ENCODE measurements around the gene MYH16. TPM values are rescaled to one million over a fixed set of nuclear protein-coding genes. Genes with fewer than 3 reads are reported as not detected.
"Not testable (repeated sequence)": the region's sequence is repeated elsewhere in the genome, so short reads cannot be mapped to it uniquely, and the experiment has no call there.

The MYH16 gene
- total and polyA plus RNA-seq, 10 of the 15 experiments (the other 5 are each of a cell fraction or from before 2014, with no cell fraction given): 0.03 to 0.33 (median 0.04) TPM; not detected in 3

GRCh38 chr7:99270702-99271101 lies 1.9 kb upstream of the MYH16 start (continued):
- TF ChIP-seq PAX5 (IDR thresholded peaks at IDR 0.05; ENCODE audit: borderline replicate concordance, low read depth, low read length): no peak

GRCh38 chr7:99273561-99273960 lies 922 bp downstream of the MYH16 start:
- H3K9ac ChIP-seq (ENCODE audit: control insufficient read depth, insufficient read depth, low read length); H3K79me2 ChIP-seq (ENCODE audit: control insufficient read depth, insufficient read depth, low read length); DNase-seq (ENCODE audit: low read depth, low spot score); SMC1A ChIA-PET (ENCODE audit: uncharacterized antibody, unreplicated experiment); H3K9me3 ChIP-seq (replicated peaks; ENCODE audit: control insufficient read depth, insufficient read depth, low read length); RAD21 ChIA-PET (ENCODE audit: unreplicated experiment); H3K36me3 ChIP-seq (ENCODE audit: control insufficient read depth in 2 of 2, insufficient read depth in 2 of 2, low read length in 1 of 2); H3K27me3 ChIP-seq (replicated peaks in 1 of 2; ENCODE audit: control insufficient read depth in 2 of 2, insufficient read depth in 2 of 2, low read length in 1 of 2); POLR2A ChIA-PET; in situ Hi-C loops (cut with MboI); CTCF ChIA-PET; H3K4me3 ChIP-seq; BruUV-seq (replicated peaks); ATAC-seq; H3K4me1 ChIP-seq (ENCODE audit: control insufficient read depth, insufficient read depth, low read length); intact Hi-C loops (cut with micrococcal nuclease; ENCODE audit: unreplicated experiment); H4K20me1 ChIP-seq (ENCODE audit: control insufficient read depth, insufficient read depth); H3K27ac ChIP-seq (ENCODE audit: control insufficient read depth, insufficient read depth): not testable (repeated sequence)
- 39% methylated on average over 1 of the region's 1 CpG for WGBS (ENCODE audit: insufficient coverage, insufficient replicate concordance, low lambda C conversion rate, missing lambda C conversion rate)
- FAIRE-seq: peak; percentile 54
- Histone ChIP-seq H3K4me2 (ENCODE audit: control insufficient read depth, insufficient read depth) (peak overlapping the region; percentile 23; the same call in 1 of the 2 replicates), H2AFZ (ENCODE audit: control insufficient read depth, low read depth, low read length) (peak overlapping the region; percentile 56)

GRCh38 chr7:99274908-99275307 lies 2.3 kb downstream of the MYH16 start:
- CTCF ChIA-PET: interaction anchor here (1.3 kb wide), 1 partner anchor 38 kb away, joined by 3 read pairs; no protein-coding TSS in a partner anchor
- not testable (repeated sequence) for H3K4me2 ChIP-seq (ENCODE audit: control insufficient read depth, insufficient read depth)

More at GRCh38 chr7:99274908-99275307, 2.3 kb downstream of the MYH16 start:
- intact Hi-C loops (cut with micrococcal nuclease; ENCODE audit: unreplicated experiment); H3K36me3 ChIP-seq (ENCODE audit: control insufficient read depth in 2 of 2, insufficient read depth in 2 of 2, low read length in 1 of 2); RAD21 ChIA-PET (ENCODE audit: unreplicated experiment); H3K79me2 ChIP-seq (ENCODE audit: control insufficient read depth, insufficient read depth, low read length); H3K27ac ChIP-seq (ENCODE audit: control insufficient read depth, insufficient read depth); H3K9me3 ChIP-seq (replicated peaks; ENCODE audit: control insufficient read depth, insufficient read depth, low read length); FAIRE-seq; DNase-seq (ENCODE audit: low read depth, low spot score); H4K20me1 ChIP-seq (ENCODE audit: control insufficient read depth, insufficient read depth); H3K9ac ChIP-seq (ENCODE audit: control insufficient read depth, insufficient read depth, low read length); BruUV-seq (replicated peaks); ATAC-seq; H3K4me3 ChIP-seq; H3K27me3 ChIP-seq (replicated peaks in 1 of 2; ENCODE audit: control insufficient read depth in 2 of 2, insufficient read depth in 2 of 2, low read length in 1 of 2); in situ Hi-C loops (cut with MboI); H2AFZ ChIP-seq (ENCODE audit: control insufficient read depth, low read depth, low read length); POLR2A ChIA-PET; H3K4me1 ChIP-seq (ENCODE audit: control insufficient read depth, insufficient read depth, low read length): not testable (repeated sequence)
- 80% methylated on average over 7 of the region's 7 CpGs for WGBS (ENCODE audit: insufficient coverage, insufficient replicate concordance, low lambda C conversion rate, missing lambda C conversion rate)
- SMC1A ChIA-PET (ENCODE audit: uncharacterized antibody, unreplicated experiment): interaction anchor here (1.4 kb wide), 1 partner anchor 116 kb away, joined by 3 read pairs; no protein-coding TSS in a partner anchor
